Upper lobe of left lung (tissue), 4 donors: Measurements from ENCODE around the gene CDC42BPA.

Experiments used
- CTCF ChIP-seq, 6 experiments: fragments of 450-650 bp in 4 of 6; fragments of 200-600 bp in 2 of 6; sonication (generic) in 2 of 6; IDR thresholded peaks; one replicate each; pipeline ENCODE4 v1.5.1; 2016 to 2019; ENCODE audit warnings: antibody characterized with exemption in 6 of 6
- EP300 ChIP-seq, 4 donors: sonication (generic); formaldehyde crosslinking; IDR thresholded peaks; one replicate each; pipeline ENCODE4 v1.5.1; 2017; ENCODE audit warnings: antibody characterized with exemption in 4 of 4, control low read depth in 2 of 4
- POLR2A ChIP-seq, 4 donors: fragments of 450-650 bp; IDR thresholded peaks; one replicate each; pipeline ENCODE4 v1.5.1; 2016 to 2017; ENCODE audit warnings: antibody characterized with exemption in 4 of 4, mild to moderate bottlenecking in 2 of 4
- POLR2AphosphoS5 ChIP-seq, 2 donors: sonication (generic); formaldehyde crosslinking; IDR thresholded peaks; one replicate each; pipeline ENCODE4 v1.5.1; 2017; ENCODE audit warnings: antibody characterized with exemption in 2 of 2

- no peak for TF ChIP-seq CTCF (IDR thresholded peaks at IDR 0.05)
- TF ChIP-seq POLR2A (IDR thresholded peaks at IDR 0.05): no peak
- no peak for TF ChIP-seq EP300 (IDR thresholded peaks at IDR 0.05)
- no peak for TF ChIP-seq POLR2AphosphoS5 (IDR thresholded peaks at IDR 0.05)
These were observed 372.0 kb downstream of the CDC42BPA start for GRCh38 chr1:226946285-226946684.
